ENCODE data around the gene OPALIN. TPM values are rescaled to one million over a fixed set of nuclear protein-coding genes. Genes with fewer than 3 reads are reported as not detected.

OPALIN gene
- total and polyA plus RNA-seq, 2 experiments from 2014 or later, result not detected

DNA sequence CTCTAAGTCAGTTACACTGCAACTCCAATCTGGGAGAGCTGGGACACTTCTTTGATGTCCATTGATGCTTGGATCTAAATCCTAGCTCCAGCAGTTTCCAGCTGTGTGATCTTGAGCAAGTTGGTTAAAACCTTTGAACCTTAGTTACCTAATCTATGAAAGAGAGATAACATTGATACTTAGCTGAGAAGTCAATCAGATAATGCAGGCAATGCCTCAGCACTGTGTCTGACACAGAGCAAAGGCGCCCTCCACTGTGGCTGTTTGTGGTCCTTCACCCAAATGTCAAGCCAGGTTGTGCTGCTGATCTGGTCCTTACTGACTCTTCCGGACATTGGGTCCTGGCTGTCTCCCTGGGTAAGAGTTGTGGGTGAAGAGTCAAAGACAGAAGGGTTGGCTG is 34.4 kb downstream of the OPALIN start:
- DNase-seq (ENCODE audit: low spot score), result no peak
- 45% methylated on average over 2 of the region's 2 CpGs for WGBS (ENCODE audit: low lambda C conversion rate, missing lambda C conversion rate)

GRCh38 chr10:96322275-96322674 is 36.5 kb downstream of the OPALIN start:
- H3K9me2 ChIP-seq (replicated peaks; ENCODE audit: insufficient read depth), result no peaks in the 10 kb centered on the region
- H3K4me3 ChIP-seq, result no peak overlapping the region
- no peaks in the 10 kb centered on the region for H3K36me3 ChIP-seq (replicated peaks; ENCODE audit: insufficient read depth, low read depth)
- TF ChIP-seq EZH2 (IDR thresholded peaks at IDR 0.05; ENCODE audit: borderline replicate concordance) (no peak), EZH2phosphoT487 (IDR thresholded peaks at IDR 0.05; ENCODE audit: low read depth, severe bottlenecking, unreplicated experiment) (no peak), CTCF (IDR thresholded peaks at IDR 0.05; ENCODE audit: poor library complexity) (no peak)
- no peaks in the 10 kb centered on the region for H3K79me2 ChIP-seq
- 93% methylated on average over 1 of the region's 1 CpG for WGBS (ENCODE audit: low lambda C conversion rate, missing lambda C conversion rate)
- H2AFZ ChIP-seq, result no peak overlapping the region
- H4K20me1 ChIP-seq (ENCODE audit: insufficient read depth, poor library complexity, severe bottlenecking), result no peaks in the 10 kb centered on the region
- H3K9me3 ChIP-seq (ENCODE audit: low read depth), result no peaks in the 10 kb centered on the region
- H3K4me1 ChIP-seq (ENCODE audit: insufficient read depth), result no peaks in the 10 kb centered on the region
- H3K27me3 ChIP-seq, result no peaks in the 10 kb centered on the region
- no peak overlapping the region for H3K27ac ChIP-seq
- DNase-seq (ENCODE audit: low spot score), result no peak
- no peak overlapping the region for H3K4me2 ChIP-seq

More for the DNA sequence above, 34.4 kb downstream of the OPALIN start:
- Histone ChIP-seq H3K4me1 (ENCODE audit: insufficient read depth) (no peaks in the 10 kb centered on the region), H2AFZ (no peak overlapping the region), H3K27ac (no peak overlapping the region), H3K9me2 (replicated peaks; ENCODE audit: insufficient read depth) (no peaks in the 10 kb centered on the region), H3K36me3 (replicated peaks; ENCODE audit: insufficient read depth, low read depth) (no peaks in the 10 kb centered on the region), H3K79me2 (no peaks in the 10 kb centered on the region), H3K9me3 (ENCODE audit: low read depth) (no peaks in the 10 kb centered on the region), H3K4me3 (no peak overlapping the region), H4K20me1 (ENCODE audit: insufficient read depth, poor library complexity, severe bottlenecking) (no peaks in the 10 kb centered on the region), H3K27me3 (no peaks in the 10 kb centered on the region), H3K4me2 (no peak overlapping the region)
- TF ChIP-seq CTCF (IDR thresholded peaks at IDR 0.05; ENCODE audit: poor library complexity) (no peak), EZH2phosphoT487 (IDR thresholded peaks at IDR 0.05; ENCODE audit: low read depth, severe bottlenecking, unreplicated experiment) (no peak), EZH2 (IDR thresholded peaks at IDR 0.05; ENCODE audit: borderline replicate concordance) (no peak)

DNA sequence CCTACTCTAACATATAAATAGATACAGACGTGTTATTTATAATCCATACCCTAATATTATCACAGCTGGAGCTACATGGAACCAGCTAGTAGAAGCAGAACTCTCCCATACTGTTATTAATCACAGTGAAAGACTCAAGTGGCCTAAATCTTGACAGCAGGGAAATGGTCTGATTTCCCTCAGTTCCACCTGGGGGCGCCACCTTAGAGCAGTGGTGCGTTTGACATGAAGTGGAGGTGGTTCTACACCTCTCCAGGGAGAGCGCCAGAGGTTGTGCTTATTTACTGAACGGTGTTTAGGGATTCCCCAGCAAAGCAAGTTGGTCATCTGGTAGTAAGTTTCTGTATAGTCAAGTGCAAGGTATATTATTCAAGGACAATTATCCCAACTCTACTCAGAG is 37.0 kb downstream of the OPALIN start:
- Histone ChIP-seq H3K27me3 (no peaks in the 10 kb centered on the region), H3K9me3 (ENCODE audit: low read depth) (no peaks in the 10 kb centered on the region), H3K4me1 (ENCODE audit: insufficient read depth) (no peaks in the 10 kb centered on the region), H4K20me1 (ENCODE audit: insufficient read depth, poor library complexity, severe bottlenecking) (no peaks in the 10 kb centered on the region), H3K9me2 (replicated peaks; ENCODE audit: insufficient read depth) (no peaks in the 10 kb centered on the region), H3K27ac (no peak overlapping the region), H3K36me3 (replicated peaks; ENCODE audit: insufficient read depth, low read depth) (no peaks in the 10 kb centered on the region), H3K4me3 (no peak overlapping the region), H3K4me2 (no peak overlapping the region), H2AFZ (no peak overlapping the region), H3K79me2 (no peaks in the 10 kb centered on the region)
- DNase-seq (ENCODE audit: low spot score), result no peak
- TF ChIP-seq EZH2phosphoT487 (IDR thresholded peaks at IDR 0.05; ENCODE audit: low read depth, severe bottlenecking, unreplicated experiment) (no peak), EZH2 (IDR thresholded peaks at IDR 0.05; ENCODE audit: borderline replicate concordance) (no peak), CTCF (IDR thresholded peaks at IDR 0.05; ENCODE audit: poor library complexity) (no peak)
- 66% methylated on average over 5 of the region's 5 CpGs for WGBS (ENCODE audit: low lambda C conversion rate, missing lambda C conversion rate)

Data from hepatocyte (in vitro differentiated cells).